Sigmoid colon (tissue), 4 donors: ENCODE results near the gene EEF1AKMT2.

ENCODE experiments used
- EP300 ChIP-seq, 4 donors: sonication (generic); formaldehyde crosslinking; IDR thresholded peaks; one replicate each; pipeline ENCODE4 v1.6.1; 2017; ENCODE audit warnings: antibody characterized with exemption in 4 of 4
- POLR2A ChIP-seq, 2 donors: fragments of 450-650 bp; IDR thresholded peaks; one replicate each; pipeline ENCODE4 v1.6.1; 2016; ENCODE audit warnings: antibody characterized with exemption in 2 of 2, mild to moderate bottlenecking in 2 of 2, moderate library complexity in 2 of 2
- POLR2AphosphoS5 ChIP-seq, 4 donors: sonication (generic); formaldehyde crosslinking; IDR thresholded peaks; one replicate each; pipeline ENCODE4 v1.6.1; 2017; ENCODE audit warnings: antibody characterized with exemption in 4 of 4
- TF ChIP-seq, protein P1 (sequence below), 4 experiments: fragments of 450-650 bp in 3 of 4; fragments of 200-600 bp in 1 of 4; IDR thresholded peaks; one replicate each; pipeline ENCODE4 v1.5.1; 2016 to 2019; ENCODE audit warnings: antibody characterized with exemption in 4 of 4, mild to moderate bottlenecking in 3 of 4, moderate library complexity in 2 of 4

DNA sequence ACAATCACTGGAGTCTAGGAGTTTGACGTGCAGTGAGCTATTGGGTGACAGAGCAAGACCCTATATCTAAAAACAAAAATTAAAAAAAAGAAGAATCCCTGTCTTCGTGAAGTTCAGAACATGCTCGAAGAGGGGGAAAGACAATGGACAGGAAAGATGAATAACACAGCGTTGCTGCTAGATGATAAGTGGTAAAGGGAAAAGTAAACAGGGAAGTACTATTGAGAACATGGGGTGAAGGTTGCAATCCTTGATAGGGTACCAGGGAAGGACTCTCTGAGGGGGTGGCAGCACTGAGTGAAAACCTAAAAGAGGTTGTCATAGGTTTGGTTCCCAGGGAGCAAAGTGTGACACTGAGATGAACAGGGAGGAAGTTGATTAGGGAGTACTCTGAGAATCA lies 7.1 kb upstream of the EEF1AKMT2 start:
- TF ChIP-seq POLR2A (IDR thresholded peaks at IDR 0.05) = no peak
- TF ChIP-seq, protein P1, sequence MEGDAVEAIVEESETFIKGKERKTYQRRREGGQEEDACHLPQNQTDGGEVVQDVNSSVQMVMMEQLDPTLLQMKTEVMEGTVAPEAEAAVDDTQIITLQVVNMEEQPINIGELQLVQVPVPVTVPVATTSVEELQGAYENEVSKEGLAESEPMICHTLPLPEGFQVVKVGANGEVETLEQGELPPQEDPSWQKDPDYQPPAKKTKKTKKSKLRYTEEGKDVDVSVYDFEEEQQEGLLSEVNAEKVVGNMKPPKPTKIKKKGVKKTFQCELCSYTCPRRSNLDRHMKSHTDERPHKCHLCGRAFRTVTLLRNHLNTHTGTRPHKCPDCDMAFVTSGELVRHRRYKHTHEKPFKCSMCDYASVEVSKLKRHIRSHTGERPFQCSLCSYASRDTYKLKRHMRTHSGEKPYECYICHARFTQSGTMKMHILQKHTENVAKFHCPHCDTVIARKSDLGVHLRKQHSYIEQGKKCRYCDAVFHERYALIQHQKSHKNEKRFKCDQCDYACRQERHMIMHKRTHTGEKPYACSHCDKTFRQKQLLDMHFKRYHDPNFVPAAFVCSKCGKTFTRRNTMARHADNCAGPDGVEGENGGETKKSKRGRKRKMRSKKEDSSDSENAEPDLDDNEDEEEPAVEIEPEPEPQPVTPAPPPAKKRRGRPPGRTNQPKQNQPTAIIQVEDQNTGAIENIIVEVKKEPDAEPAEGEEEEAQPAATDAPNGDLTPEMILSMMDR (IDR thresholded peaks at IDR 0.05) = no peak
- TF ChIP-seq POLR2AphosphoS5 (IDR thresholded peaks at IDR 0.05) = no peak
- TF ChIP-seq EP300 (IDR thresholded peaks at IDR 0.05) = no peak
